HG03025 (cell line): ENCODE results near the gene NAT16.

Experiments
- ATAC-seq: cut with Tn5 transposase; IDR thresholded peaks from one replicate; pipeline ENCODE4 v1.9.1; 2021; ENCODE audit warnings: mild to moderate bottlenecking, moderate library complexity; ENCODE audit not compliant: unreplicated experiment, low FRiP score

The NAT16 gene

DNA sequence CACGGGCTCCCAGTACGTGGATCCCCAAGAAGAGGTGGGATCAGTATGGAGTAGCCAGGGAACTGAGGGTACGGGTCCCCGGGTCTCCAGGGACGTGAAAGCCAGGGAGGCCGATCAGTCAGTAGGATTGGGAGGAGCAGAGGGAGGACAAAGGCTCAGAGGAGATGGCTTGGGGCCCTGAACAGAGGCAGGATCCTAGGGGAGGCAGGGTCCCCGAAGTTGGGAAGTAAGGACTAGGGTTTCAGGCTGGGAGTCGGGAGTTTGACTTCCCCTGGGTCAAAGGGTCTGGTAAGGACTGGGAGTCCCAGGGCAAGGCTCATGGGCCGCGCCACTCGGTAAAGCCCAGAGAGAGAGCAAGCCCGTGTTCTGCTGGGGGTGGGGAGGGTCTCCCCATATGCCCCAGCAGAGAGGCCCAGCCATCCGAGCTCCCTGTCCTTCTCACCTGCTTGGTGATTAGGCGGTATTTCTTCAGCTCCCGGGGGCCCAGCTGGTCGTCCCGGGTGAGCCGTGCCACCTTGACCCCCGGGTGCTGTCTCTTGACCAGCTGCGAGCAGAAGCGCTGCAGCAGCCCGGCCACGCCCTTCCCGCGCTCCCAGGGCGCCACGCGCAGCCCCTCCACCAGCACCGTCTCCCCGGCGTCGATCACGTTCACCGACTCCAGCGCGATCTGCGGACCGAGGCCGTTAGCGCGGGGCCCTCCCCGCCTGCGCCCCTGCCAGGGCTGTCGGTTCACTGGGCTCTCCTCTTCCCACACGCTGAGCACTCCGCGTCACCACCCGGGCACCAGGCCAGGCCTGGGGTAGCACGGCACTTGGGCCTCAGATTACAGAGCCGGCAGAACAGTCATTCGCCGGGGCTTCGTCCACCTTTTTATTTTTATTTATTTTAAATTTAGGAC is 7.0 kb downstream of the NAT16 start:
- no peak for ATAC-seq

DNA sequence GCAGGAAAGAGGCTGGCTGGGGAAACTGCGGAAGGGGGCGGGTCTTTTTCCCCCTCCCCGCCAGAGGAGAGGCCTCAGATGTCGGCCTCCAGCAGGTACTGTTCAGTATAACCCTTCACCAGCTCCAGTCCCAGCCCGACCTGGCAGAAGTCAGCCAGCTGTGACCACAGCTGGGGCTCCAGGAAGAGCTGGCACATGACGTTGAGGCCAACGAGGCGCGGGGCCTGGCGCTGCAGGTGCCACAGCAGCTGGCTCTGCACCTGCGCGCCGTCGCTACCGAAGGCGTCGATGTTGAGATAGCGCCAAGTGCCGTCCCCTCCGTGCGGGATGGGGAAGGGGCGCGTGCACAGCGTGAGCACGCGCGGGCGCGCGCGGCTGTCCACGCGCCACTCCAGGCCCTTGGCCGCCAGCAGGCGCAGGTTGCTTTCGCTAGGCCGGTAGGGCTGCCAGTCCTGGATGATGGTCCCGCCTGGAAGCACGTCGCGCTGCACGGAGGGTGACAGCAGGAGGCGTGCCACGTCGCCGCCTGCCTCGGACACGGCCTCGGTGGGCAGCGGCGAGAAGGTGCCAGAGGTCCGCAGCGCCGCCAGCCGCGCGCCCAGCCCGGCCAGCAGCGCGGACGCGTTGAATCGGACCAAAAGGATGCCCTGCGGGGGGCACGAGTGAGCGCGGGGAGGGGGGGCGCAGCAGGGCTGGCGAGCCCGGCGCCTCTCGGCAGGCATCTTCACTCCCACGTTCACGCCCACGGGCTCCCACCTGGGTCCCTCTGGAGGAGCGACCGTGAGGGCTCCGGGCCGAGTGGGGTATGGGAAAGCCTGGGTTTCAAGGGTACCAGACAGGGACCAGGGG is 7.9 kb downstream of the NAT16 start:
- ATAC-seq, result no peak

DNA sequence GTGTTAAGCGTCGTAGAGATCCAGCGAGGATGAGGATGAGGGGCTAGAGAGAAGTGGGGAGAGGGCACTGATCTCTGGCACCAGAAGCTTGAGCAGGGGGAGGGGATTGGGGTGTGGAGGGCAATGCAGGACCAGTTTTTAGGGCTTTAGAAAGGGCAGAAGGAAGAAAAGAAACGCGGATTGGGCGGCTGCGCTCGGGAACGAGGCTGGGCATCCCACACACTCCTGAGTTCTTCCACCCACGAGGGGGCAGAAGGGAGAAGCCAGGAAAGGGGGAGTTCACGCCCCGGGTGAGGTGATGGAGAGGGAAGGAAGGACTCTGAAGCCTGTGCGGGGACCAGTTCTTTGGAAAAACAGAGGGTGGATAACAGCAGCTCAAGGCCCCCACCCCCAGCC is 8.7 kb downstream of the NAT16 start:
- no peak for ATAC-seq

DNA sequence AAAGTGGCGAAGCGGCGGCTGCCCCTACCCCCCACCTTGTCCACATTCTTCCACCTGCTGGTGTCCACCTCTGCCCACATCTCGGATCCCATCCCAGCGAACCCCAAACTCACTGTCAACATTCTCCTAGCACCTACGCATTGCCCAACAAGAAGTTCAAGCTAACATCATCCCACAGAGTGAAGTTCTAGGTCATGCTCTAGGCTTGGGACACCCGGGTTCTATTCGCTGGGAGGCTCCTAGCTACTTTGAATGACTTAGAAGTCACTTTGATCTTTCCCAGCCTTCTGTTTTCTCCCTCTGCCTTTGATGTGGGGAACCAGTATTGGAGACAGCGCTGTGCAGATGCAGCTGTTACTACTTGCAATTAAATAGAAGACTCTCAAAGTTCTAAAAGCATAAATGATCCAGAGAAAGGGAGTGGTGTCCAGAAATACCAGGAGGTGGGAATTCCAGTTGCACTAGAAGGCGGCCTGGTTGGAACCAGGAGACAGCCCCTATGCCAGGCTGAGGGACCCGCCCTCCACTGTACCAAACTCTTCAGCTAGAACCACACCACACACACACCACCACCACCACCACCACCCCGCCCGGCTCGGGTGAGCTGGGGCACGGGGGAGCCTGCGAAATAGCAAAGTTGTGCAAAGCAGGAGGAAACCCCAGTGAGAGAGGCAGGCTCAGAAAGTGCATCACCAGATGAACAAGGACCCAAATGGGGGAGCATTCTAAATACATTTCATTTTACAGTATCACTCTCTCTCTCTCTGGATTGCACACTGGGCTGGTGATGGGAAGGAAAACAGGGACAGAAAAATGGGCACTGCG is 9.3 kb downstream of the NAT16 start:
- no peak for ATAC-seq

DNA sequence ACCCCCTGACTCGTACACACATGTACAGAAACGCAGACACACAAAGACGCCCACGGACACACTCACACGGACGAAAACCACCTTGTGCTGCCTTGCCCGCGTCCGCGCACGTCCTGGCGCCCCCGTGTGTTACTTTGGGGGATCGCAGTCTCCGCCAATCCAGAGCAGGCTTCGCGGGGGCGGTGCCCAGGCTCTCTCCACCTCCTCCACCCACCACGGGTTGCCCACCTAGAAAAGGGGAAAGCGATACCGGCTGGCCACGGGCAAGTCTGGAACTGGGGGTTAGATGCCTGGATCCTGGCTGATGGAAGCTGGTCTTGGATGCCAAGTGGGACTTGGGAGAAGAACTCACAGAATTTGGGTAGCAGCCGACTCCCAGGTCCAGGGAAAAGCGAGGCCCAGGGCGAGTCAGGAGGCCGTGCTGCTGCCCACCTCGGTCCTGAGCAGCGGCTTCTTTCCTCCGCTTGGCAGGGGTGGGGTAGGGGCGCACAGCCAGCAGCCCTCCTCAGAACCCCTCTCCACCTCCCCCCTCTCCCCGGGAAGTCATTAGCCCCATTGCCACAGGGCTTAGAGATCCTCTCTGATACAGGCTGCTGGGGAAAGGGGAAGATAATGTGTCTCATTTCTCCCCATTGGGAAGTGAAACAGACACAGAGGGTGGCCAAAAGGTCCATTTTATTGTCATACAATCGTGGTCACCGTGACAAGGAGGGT is 10.1 kb downstream of the NAT16 start:
- no peak for ATAC-seq

DNA sequence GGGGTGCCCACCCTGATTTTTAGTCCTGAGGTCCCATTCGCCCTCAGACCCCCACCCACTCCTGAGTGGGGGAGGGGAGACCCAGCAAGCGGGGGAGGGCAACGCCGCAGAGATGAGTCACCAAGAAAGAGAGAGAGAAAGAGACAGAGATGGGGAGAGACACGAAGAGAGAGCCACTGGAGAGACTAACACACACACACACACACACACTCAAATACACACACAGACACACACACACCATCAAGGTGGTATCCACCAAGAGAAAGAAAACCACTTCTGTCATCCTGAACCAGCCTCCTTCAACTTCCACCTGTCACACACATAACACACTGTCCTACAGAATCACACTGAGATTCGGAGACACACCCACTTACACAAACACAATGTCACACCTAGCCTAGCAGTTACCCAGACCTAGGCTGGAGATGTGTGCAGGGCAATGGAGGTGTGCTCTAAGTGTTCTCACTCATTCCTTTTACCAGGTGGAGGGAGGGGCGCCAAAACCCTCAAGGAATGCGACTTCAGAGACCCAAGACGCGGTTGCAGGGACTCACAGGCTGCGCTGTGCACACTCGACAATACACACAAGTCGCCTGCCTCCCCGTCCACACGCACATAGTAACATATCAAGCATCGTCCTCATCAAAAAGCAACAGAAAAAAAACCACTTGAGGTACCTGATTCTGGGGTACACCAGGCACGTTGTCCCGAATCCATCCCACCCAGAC is 10.8 kb downstream of the NAT16 start:
- no peak for ATAC-seq

DNA sequence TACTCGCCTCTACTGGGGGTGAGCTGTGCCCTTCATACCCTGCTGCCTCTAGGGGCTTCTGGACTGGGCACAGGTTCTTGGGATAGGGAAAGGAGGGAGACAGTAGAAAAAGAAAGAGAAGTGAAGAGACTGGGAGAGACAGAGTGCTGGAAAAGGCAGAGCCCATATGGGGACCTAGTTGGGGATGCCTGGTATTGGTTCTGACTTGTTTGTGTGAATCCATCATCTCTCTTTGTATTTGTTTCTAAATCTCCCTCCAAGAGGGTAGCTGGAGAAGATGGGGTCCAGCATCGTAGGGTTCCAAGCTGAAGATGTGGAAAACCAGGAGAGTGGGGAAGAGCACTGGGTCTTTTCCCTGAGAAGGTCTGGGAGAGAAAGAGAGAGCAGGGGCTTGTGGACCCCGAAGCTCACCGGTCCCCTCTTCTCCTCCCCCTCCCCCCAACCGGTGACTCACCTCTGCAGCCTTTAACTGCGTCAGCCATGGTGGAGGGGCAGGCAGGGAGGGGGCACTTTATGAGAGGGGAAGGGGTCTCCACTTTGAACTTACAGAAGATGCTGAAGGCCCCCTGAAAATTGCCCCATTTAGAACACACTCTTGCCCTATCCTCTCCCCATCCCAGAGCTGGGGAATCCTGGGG is 11.6 kb downstream of the NAT16 start:
- no peak for ATAC-seq

DNA sequence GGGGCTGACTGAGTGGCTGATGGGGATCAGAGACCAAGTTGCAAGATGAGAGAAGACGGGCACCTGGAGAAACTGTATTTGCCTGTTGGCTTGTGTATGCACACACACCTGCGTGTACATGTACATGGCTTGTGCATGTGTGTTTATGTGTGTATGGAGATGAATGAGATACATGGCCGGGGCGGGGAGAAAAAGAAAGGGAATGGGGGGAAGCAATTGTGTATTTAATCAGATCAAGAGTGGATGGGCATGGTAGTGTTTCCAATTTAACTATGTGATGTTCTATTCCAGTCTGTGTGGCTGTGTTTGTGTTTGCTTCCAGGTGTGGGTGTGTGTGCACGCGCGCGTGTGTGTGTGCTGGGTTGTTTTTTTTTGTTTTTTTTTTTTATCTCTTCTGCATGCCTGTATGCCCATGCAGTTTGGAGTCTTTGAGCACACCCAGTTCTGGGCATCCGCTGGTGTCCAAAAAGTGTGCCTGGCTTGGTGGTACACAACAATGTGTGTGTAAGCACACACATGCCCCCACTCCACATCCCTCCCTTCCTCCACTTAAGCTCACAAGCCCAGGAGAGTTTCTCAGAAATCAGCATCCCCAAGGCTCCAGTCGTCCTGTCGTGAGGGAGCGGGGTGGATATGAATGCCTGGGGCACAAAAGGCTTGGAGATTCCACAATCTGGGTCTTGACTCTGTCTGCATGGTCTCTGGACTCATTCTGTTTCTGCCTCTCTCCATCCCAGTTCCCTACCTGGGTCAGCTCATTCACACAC is 12.3 kb downstream of the NAT16 start:
- no peak for ATAC-seq

DNA sequence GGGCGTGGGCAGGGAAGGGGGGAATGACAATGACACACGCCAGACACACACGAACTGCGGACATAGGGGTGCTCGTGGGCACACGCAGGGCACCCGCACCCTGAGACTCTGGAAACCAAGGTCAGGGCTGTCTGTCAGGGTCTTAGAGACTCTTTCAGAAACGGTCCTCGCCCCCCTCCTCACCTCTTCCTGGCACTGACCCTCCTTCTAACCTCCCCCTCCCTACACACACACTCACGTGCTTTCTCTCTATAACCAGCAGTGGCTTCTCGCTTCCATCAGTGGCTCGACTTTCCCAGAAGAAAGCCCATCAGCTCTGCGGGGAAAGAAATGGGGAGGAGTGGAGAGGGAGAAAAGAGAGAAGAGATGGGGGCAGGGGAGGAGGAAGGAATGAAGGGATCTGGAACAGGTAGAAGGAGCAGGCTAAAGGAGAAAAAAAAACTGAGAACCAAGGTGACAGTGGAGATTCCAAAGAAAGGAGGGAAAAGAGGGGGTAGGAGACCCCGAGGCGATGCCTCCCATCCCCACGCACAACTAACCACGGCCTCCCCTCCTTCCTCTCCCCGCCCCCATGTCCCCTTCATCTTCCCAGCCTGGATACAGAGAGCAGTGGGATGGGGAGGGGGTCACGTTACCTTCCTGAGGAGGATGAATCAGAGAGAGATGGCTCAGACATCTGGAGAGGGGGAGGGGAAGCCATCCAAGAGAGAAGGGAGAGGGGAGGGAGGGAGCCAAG is 13.0 kb downstream of the NAT16 start:
- ATAC-seq, result no peak

DNA sequence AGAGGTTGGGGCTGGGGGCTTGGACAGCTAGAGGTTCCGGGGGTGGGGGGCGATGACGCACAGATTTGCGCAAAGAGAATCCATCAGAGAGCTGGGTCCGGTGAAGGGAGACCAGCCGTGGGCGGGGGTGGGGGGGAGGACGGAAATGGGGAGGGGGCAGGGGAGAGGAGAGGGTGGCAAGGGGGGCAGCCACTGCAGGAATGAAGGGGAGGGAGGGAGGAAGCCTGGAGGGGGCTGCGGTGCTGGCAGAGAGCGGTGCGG is 13.5 kb downstream of the NAT16 start:
- ATAC-seq, result no peak

DNA sequence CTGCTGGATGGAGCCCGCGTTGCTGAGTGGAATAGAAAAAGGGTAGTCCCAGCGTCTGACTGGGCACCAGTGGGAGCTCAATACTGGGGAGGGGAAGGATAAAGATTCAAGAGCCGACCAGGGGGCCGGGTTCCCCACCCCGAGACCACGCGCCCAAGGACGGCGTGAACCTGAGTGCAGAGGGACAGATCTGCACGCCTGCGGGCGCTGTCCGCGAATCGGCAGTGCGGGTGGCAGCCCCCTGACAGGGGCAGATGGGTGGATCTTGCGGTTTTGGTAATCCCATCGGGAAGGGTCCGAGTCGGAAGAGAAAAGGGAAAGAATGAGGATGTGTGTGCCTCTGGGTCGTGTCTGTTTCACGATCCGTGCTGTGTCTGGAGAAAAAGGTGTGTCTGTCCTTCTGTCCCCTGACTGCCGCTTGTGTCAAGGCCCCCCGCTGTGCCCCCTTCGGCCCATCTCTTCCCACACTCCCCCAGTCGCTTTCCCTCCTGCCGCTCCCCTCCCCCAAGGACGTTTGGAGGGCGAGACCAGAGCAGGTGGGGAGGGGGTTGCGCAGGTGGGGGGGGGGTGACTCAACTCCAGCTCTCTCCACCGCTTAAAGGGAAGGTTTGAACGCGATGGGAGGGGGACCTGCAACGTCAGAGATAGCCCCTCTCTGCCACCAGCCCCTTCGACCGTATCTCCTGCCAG is 14.0 kb downstream of the NAT16 start:
- ATAC-seq, result no peak

DNA sequence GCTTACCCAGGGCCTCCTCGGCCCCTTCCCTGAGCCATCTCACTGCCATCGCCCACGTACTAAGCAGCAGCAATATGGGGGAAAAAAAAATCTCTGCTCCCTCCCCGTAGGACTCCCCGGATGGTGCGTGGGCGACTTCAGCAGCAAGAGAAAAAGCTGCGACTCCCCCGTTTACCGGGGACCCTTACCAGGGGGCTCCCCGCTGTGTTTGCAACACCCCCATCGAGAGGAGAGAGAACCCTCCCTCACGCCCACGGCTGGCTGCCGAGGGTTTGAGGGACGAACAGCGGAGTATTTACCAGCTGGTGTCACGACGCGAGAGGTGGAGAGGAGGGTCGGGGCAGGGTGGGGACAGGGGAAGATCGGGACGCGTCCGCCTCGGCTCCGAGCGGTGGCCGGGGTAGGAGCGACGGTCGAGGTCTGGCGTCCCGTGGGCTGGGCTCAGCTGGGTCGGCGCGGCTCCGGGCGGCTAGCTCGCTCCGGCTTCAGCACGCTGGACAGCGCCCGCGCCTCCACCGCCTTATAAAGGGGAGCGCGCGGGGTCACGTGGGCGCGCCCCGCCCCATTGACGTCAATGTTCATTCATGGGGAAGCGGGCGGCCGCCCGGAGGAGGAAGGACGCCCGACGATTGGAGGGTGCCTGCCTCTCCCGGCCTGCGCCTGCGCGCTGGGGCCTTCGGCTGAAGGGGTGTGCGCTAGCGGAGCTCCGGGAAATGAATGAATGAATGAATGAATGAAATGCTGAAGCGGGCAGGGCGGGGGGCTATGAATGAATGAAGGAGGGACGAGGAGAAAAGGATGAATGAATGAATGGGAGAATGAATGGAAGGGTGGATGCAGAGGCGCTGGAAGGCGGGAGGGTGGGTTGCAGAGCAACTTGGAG is 14.8 kb downstream of the NAT16 start, which contains the start of gene VGF:
TSS of gene VGF (minus strand) at position 495 of the 883 bp plus-strand sequence. CDS start 726 bp downstream, outside the sequence.
- peak; percentile 63 for ATAC-seq

DNA sequence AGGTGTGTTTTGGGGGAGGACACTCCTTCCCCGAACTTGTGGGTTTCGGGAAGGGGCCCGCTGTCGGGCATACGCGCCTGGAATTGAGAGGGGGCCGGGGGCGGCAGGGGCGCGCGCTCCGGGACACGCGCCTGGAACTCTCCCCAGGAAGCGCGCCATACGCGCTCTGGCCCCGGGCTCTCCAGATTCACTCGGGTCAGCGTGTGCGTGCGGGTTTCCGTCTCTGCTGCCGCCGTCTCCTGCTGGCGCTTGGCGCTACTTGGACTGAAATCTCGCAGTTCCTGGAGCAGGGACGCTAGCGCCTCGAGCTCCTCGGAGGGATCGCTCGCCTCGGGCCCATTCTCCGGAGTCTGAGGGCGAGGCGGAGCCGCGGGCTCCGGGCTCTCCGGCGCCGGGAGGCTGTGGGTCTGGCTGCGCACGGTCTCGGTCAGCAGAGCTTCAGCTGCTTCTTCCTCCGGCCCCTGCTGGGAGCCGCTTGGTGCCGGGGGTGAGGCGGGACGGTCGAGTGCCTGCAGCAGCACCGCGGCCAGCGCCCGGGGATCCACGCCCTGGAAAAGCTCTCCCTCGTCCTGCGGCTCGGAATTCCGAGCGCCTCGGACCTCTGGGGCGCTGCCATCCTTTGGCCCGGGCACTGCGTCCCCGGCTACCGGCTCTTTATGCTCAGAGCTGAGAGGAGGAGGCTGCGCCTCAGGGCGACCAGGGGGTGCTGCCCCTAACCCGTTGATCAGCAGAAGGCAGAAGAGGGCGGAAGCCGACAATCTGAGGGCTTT is 15.8 kb downstream of the NAT16 start:
- ATAC-seq, result no peak

DNA sequence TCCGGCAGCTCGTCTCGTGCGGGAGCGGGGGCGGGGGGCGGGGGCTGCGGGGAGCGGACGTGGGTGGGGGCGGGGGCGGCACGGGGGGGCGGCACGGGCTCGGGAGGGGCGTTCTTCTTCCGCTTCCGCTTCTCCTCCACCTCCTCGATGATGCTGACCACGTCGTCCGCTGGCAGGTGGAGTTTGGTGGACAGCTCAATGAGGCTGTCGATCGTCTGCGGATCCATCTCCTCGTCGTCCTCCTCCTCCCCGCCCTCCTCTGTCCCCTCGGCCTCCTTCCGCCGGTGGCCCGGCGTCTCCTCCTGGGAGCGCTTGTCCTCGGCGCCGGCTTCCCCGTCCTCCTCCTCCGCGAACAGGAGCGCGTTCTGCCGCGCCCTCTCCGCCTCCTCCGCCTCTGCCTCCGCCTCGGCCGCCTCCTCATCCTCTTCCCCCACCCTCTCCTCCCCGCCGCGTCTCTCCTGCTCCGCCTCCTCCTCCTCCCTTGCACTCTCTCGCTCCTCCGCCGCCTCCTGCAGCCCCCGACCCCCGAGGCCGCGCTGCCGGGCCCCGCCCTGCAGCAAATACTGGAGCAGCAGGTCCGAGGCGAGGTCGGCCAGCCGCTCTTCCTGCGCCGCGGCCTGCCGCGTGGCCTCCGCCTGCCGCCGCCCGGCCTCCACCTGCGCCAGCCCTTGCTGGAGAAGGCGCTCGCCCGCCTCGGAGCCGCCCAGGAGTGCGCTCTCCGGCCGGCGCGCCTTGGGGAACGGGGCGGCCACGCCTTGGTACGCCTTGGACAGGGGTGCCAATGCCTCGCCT is 16.6 kb downstream of the NAT16 start:
- ATAC-seq, result no peak
